Endodermal cell (in vitro differentiated cells): ENCODE results near the gene EOMES. TPM values are rescaled to one million over a fixed set of nuclear protein-coding genes. Genes with fewer than 3 reads are reported as not detected.

Experiments used
- DNase-seq: peaks from one replicate; pipeline ENCODE4 v3.0.0-alpha.2; 2017
- H3K27ac ChIP-seq: 2 replicates; pipeline ENCODE4 v1.5.1; 2013; ENCODE audit warnings: mild to moderate bottlenecking, low read depth, low read length, moderate library complexity
- H3K27me3 ChIP-seq: 2 replicates; pipeline ENCODE4 v1.6.1; 2013; ENCODE audit warnings: mild to moderate bottlenecking, low read length, moderate library complexity; ENCODE audit not compliant: insufficient read depth, control insufficient read depth, poor library complexity, severe bottlenecking
- H3K36me3 ChIP-seq: 2 replicates; pipeline ENCODE4 v1.7.0; 2013; ENCODE audit warnings: mild to moderate bottlenecking, low read length, moderate library complexity; ENCODE audit not compliant: control insufficient read depth, insufficient read depth
- H3K4me1 ChIP-seq: one replicate; pipeline ENCODE4 v1.7.0; 2013; ENCODE audit warnings: low read length; ENCODE audit not compliant: control insufficient read depth, insufficient read depth
- H3K4me3 ChIP-seq: 2 replicates; pipeline ENCODE4 v1.5.1; 2013; ENCODE audit warnings: mild to moderate bottlenecking, low read length, moderate library complexity
- H3K9ac ChIP-seq: 2 replicates; pipeline ENCODE4 v1.6.1; 2013; ENCODE audit warnings: mild to moderate bottlenecking, low read length, moderate library complexity; ENCODE audit not compliant: poor library complexity, severe bottlenecking; ENCODE audit errors: extremely low read depth
- H3K9me3 ChIP-seq: 2 replicates; pipeline ENCODE4 v1.6.1; 2013; ENCODE audit warnings: mild to moderate bottlenecking, low read length, moderate library complexity; ENCODE audit not compliant: control insufficient read depth
- H3K27ac Mint-ChIP-seq: 2 replicates; pipeline ENCODE4 v1.8.0; 2020; ENCODE audit warnings: mixed read lengths
- H3K27me3 Mint-ChIP-seq: 2 replicates; pipeline ENCODE4 v1.8.0; 2021; ENCODE audit warnings: mild to moderate bottlenecking, mixed read lengths; ENCODE audit not compliant: insufficient read depth
- H3K36me3 Mint-ChIP-seq: 2 replicates; pipeline ENCODE4 v1.8.0; 2020; ENCODE audit warnings: low read depth, mixed read lengths
- H3K4me1 Mint-ChIP-seq: 2 replicates; pipeline ENCODE4 v1.8.0; 2020; ENCODE audit warnings: mixed read lengths
- H3K4me3 Mint-ChIP-seq: 2 replicates; pipeline ENCODE4 v1.8.0; 2020; ENCODE audit warnings: mild to moderate bottlenecking, moderate library complexity, mixed read lengths
- H3K9me3 Mint-ChIP-seq: 2 replicates; pipeline ENCODE4 v1.8.0; 2020; ENCODE audit warnings: mild to moderate bottlenecking, mixed read lengths
- CTCF ChIP-seq: fragments of 200-600 bp; sonication (generic); conservative IDR thresholded peaks from 2 replicates; pipeline ENCODE4 v1.5.0; 2021; ENCODE audit warnings: antibody characterized with exemption, mild to moderate bottlenecking
- WGBS, 2 experiments: methylation state at CpG; one replicate each; pipeline versions ENCODE4 v1.1.5 to v1.1.7; 2013; ENCODE audit warnings: missing lambda C conversion rate in 2 of 2, mixed read lengths in 1 of 2; ENCODE audit not compliant: insufficient coverage in 1 of 2, insufficient read length in 1 of 2; 5-methylcytosine and 5-hydroxymethylcytosine counted together
- total RNA-seq, 2 donors: library from RNA; stranded (reverse); fragmentation: NEBNext Ultra II Directional in 1 of 2; extraction: Animal tissue kit (Norgen Biotek cat#: 25700) in 1 of 2; gene quantifications; 2 replicates in 1 of 2; 3 replicates in 1 of 2; pipeline ENCODE4 v1.2.1, GENCODE V29; 2021

The EOMES gene
- total RNA-seq, 2 donors from 2014 or later: 182 to 283 TPM

GRCh38 chr3:27724459-27725197 is 2.5 kb upstream of the EOMES start:
- H3K4me3 ChIP-seq: peak overlapping the region; percentile 90
- H3K36me3 Mint-ChIP-seq: peaks cover 14% of the 10 kb centered on the region
- WGBS, 2 experiments: 24% methylated on average over 20 to 29 of the region's 30 CpGs
- no peaks in the 10 kb centered on the region for H3K9me3 ChIP-seq
- peaks cover 20% of the 10 kb centered on the region for H3K4me1 ChIP-seq
- H3K9me3 Mint-ChIP-seq: no peaks in the 10 kb centered on the region
- H3K27ac Mint-ChIP-seq: peak overlapping the region; percentile 59
- no peak for TF ChIP-seq CTCF
- peak overlapping the region; percentile 5 for H3K9ac ChIP-seq
- DNase-seq: peak; percentile 73
- peaks cover 37% of the 10 kb centered on the region for H3K27me3 ChIP-seq
- H3K27ac ChIP-seq: no peak overlapping the region
- H3K4me3 Mint-ChIP-seq: peak overlapping the region; percentile 99
- H3K4me1 Mint-ChIP-seq: peaks cover 65% of the 10 kb centered on the region
- H3K27me3 Mint-ChIP-seq: peaks cover 44% of the 10 kb centered on the region
- peaks cover 8% of the 10 kb centered on the region for H3K36me3 ChIP-seq

DNA sequence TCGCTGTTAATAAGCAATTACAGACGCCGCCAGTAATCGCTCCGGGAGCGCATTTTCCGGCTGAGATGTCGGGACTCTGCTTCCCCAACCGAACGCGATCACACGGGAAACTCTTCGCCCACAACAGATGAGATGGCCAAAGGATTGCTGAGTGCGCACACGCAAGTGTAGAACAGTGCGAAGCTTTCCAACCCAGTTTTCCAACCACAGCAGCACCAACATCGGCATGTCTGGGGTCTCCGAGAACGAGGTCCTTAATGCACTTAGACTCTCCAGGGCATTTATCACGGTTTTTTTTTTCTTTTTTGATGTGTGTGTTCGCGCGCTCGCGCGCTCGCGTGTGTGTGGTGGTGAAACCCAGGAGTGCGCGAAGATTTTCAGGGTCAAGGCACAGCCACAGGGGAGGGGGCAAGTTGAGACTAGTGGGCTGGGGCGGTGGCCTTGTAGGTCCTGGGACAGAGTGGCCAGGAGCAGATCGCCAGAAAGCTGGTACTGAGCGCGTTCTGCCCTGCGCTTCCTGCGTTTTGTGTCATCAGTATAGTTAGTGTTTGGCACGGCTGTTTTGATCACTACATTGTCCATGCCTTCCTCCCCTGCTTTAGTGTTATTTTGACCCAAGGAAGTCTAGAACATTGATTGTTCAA is 1.8 kb upstream of the EOMES start:
- H3K4me1 ChIP-seq: peaks cover 20% of the 10 kb centered on the region
- peaks cover 65% of the 10 kb centered on the region for H3K4me1 Mint-ChIP-seq
- peak overlapping the region; percentile 59 for H3K27ac Mint-ChIP-seq
- H3K9ac ChIP-seq: peak overlapping the region; percentile 96
- peaks cover 32% of the 10 kb centered on the region for H3K27me3 ChIP-seq
- H3K4me3 ChIP-seq: peak overlapping the region; percentile 90
- no peaks in the 10 kb centered on the region for H3K9me3 Mint-ChIP-seq
- peaks cover 15% of the 10 kb centered on the region for H3K36me3 ChIP-seq
- no peak for TF ChIP-seq CTCF
- H3K9me3 ChIP-seq: no peaks in the 10 kb centered on the region
- 10 to 24% methylated on average over 23 to 37 of the region's 37 CpGs for WGBS, 2 experiments
- peaks cover 38% of the 10 kb centered on the region for H3K27me3 Mint-ChIP-seq
- no peak overlapping the region for H3K27ac ChIP-seq
- H3K4me3 Mint-ChIP-seq: peak overlapping the region; percentile 99
- peak; percentile 72 for DNase-seq
- peaks cover 21% of the 10 kb centered on the region for H3K36me3 Mint-ChIP-seq

- Histone ChIP-seq H3K9ac (peak overlapping the region; percentile 96), H3K27me3 (peaks cover 32% of the 10 kb centered on the region), H3K27ac (no peak overlapping the region), H3K4me1 (peaks cover 20% of the 10 kb centered on the region), H3K4me3 (peak overlapping the region; percentile 90), H3K36me3 (peaks cover 20% of the 10 kb centered on the region), H3K9me3 (no peaks in the 10 kb centered on the region)
- Mint-ChIP-seq H3K4me3 (peak overlapping the region; percentile 99), H3K9me3 (no peaks in the 10 kb centered on the region), H3K4me1 (peaks cover 65% of the 10 kb centered on the region), H3K27me3 (peaks cover 38% of the 10 kb centered on the region), H3K27ac (peak overlapping the region; percentile 96), H3K36me3 (peaks cover 26% of the 10 kb centered on the region)
- DNase-seq: no peak
- TF ChIP-seq CTCF: no peak
- WGBS, 2 experiments: 16 to 18% methylated on average over 10 to 15 of the region's 15 CpGs
Measured at GRCh38 chr3:27723456-27723814, 1.3 kb upstream of the EOMES start.
